Gastrocnemius medialis (tissue), 4 donors: ENCODE measurements around the gene RGCC.

ENCODE experiments used
- POLR2A ChIP-seq, 2 donors: fragments of 450-650 bp; IDR thresholded peaks; one replicate each; pipeline ENCODE4 v1.6.1; 2017; ENCODE audit warnings: antibody characterized with exemption in 2 of 2, mild to moderate bottlenecking in 2 of 2, moderate library complexity in 2 of 2
- TF ChIP-seq, protein P1 (sequence below), 5 experiments: fragments of 450-650 bp in 3 of 5; fragments of 200-600 bp in 2 of 5; sonication (generic) in 2 of 5; IDR thresholded peaks in 4 of 5; conservative IDR thresholded peaks in 1 of 5; 1 replicate in 4 of 5; 2 replicates in 1 of 5; pipeline ENCODE4 v1.5.1; 2016 to 2019; ENCODE audit warnings: antibody characterized with exemption in 5 of 5, mild to moderate bottlenecking in 3 of 5, moderate library complexity in 3 of 5

DNA sequence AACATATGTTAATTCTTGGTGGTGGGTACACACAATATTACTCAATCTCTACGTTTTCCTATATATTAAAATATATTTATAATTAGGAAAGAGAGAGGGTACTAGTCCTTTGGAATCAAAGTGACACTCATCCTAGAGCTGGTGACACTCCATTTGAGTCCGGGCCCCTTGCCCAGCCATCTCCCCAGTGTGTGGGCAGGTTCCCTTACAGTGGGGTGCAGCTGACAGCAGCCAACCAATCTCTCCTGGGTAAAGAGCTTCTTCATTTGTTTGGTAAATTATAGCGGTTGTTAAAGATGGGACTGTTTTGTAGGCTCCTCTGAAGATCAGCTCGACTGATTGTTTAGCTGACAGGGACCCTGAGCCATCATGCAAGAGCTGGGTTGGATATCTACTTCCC is 37.2 kb upstream of the RGCC start:
- no peak for TF ChIP-seq POLR2A (IDR thresholded peaks at IDR 0.05)
- TF ChIP-seq, protein P1, sequence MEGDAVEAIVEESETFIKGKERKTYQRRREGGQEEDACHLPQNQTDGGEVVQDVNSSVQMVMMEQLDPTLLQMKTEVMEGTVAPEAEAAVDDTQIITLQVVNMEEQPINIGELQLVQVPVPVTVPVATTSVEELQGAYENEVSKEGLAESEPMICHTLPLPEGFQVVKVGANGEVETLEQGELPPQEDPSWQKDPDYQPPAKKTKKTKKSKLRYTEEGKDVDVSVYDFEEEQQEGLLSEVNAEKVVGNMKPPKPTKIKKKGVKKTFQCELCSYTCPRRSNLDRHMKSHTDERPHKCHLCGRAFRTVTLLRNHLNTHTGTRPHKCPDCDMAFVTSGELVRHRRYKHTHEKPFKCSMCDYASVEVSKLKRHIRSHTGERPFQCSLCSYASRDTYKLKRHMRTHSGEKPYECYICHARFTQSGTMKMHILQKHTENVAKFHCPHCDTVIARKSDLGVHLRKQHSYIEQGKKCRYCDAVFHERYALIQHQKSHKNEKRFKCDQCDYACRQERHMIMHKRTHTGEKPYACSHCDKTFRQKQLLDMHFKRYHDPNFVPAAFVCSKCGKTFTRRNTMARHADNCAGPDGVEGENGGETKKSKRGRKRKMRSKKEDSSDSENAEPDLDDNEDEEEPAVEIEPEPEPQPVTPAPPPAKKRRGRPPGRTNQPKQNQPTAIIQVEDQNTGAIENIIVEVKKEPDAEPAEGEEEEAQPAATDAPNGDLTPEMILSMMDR (IDR thresholded peaks at IDR 0.05 in 4 of 5, conservative IDR thresholded peaks at IDR 0.05 in 1 of 5), result no peak
